ENCODE measurements around the gene C10orf62. TPM values are rescaled to one million over a fixed set of nuclear protein-coding genes. Genes with fewer than 3 reads are reported as not detected.

The C10orf62 gene
- total and polyA plus RNA-seq, 2 experiments from 2014 or later: not detected

DNA sequence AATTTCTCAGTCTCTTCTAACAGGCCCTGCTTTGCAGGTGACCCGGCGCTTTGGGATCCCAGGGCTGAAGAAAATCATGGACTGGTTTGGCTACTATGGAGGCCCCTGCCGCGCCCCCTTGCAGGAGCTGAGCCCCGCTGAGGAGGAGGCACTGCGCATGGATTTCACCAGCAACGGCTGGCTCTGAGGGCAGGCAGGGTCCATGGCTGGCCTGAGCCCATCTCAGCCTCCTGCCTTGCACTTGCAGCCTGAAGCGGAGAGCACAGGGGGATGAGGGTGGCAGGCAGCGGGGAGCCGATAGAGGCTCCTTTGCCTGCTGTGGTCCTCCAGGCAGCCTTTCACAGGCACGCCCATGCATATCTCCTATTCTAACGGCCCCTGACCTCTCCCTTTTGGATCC lies 22.0 kb downstream of the C10orf62 start:
- Mint-ChIP-seq H3K36me3 (ENCODE audit: low read depth) (no peaks in the 10 kb centered on the region), H3K27ac (no peak overlapping the region)
- peak; percentile 60 for ATAC-seq

GRCh38 chr10:97612386-97612785 lies 22.9 kb downstream of the C10orf62 start:
- Histone ChIP-seq H4K20me1 (replicated peaks; ENCODE audit: insufficient read depth) (0 out of 2 replicates have a peak, but pooled peaks cover 3% of the 10 kb centered on the region), H3K36me3 (ENCODE audit: insufficient read depth) (no peaks in the 10 kb centered on the region), H3K4me3 (no peak overlapping the region), H2AFZ (no peak overlapping the region), H3K79me2 (replicated peaks; ENCODE audit: insufficient read depth) (no peaks in the 10 kb centered on the region), H3F3A (replicated peaks; ENCODE audit: low read depth) (no peaks in the 10 kb centered on the region), H3K27me3 (ENCODE audit: insufficient read depth) (no peaks in the 10 kb centered on the region), H3K4me2 (no peak overlapping the region), H3K27ac (ENCODE audit: low read depth) (no peak overlapping the region), H3K4me1 (ENCODE audit: insufficient read depth) (no peaks in the 10 kb centered on the region), H3K9me2 (ENCODE audit: insufficient read depth) (no peaks in the 10 kb centered on the region)
- DNase-seq (ENCODE audit: low spot score) (peak; percentile 81), ATAC-seq (peak; percentile 86)
- H3K27ac Mint-ChIP-seq: no peak overlapping the region
- no peaks in the 10 kb centered on the region for H3K9me3 Mint-ChIP-seq
- peaks cover 4% of the 10 kb centered on the region for H3K27me3 Mint-ChIP-seq (ENCODE audit: insufficient read depth, low read depth, poor library complexity)
- H3K36me3 Mint-ChIP-seq (ENCODE audit: low read depth): no peaks in the 10 kb centered on the region
- no peak overlapping the region for H3K4me3 Mint-ChIP-seq
- no peak for TF ChIP-seq ZNF462 (CRISPR knock-in tag; IDR thresholded peaks at IDR 0.05)
- TF ChIP-seq, protein P1, sequence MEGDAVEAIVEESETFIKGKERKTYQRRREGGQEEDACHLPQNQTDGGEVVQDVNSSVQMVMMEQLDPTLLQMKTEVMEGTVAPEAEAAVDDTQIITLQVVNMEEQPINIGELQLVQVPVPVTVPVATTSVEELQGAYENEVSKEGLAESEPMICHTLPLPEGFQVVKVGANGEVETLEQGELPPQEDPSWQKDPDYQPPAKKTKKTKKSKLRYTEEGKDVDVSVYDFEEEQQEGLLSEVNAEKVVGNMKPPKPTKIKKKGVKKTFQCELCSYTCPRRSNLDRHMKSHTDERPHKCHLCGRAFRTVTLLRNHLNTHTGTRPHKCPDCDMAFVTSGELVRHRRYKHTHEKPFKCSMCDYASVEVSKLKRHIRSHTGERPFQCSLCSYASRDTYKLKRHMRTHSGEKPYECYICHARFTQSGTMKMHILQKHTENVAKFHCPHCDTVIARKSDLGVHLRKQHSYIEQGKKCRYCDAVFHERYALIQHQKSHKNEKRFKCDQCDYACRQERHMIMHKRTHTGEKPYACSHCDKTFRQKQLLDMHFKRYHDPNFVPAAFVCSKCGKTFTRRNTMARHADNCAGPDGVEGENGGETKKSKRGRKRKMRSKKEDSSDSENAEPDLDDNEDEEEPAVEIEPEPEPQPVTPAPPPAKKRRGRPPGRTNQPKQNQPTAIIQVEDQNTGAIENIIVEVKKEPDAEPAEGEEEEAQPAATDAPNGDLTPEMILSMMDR (conservative IDR thresholded peaks at IDR 0.05; ENCODE audit: low read depth in 2 of 2): peak; percentile 56 to 71
- peaks cover 10% of the 10 kb centered on the region for H3K4me1 Mint-ChIP-seq

More for the DNA sequence above, 22.0 kb downstream of the C10orf62 start:
- TF ChIP-seq ZNF331 (CRISPR knock-in tag; IDR thresholded peaks at IDR 0.05; ENCODE audit: low read depth) (no peak), ETS1 (IDR thresholded peaks at IDR 0.05) (no peak)
- no peaks in the 10 kb centered on the region for H3K36me3 ChIP-seq (ENCODE audit: insufficient read depth)
- Mint-ChIP-seq H3K27me3 (ENCODE audit: insufficient read depth, low read depth, poor library complexity) (peaks cover 4% of the 10 kb centered on the region), H3K4me1 (peaks cover 10% of the 10 kb centered on the region), H3K4me3 (no peak overlapping the region), H3K9me3 (no peaks in the 10 kb centered on the region)
- no peak overlapping the region for H3K4me2 ChIP-seq
- H3K9me2 ChIP-seq (ENCODE audit: insufficient read depth): no peaks in the 10 kb centered on the region
- H3F3A ChIP-seq (replicated peaks; ENCODE audit: low read depth): no peaks in the 10 kb centered on the region
- H3K4me1 ChIP-seq (ENCODE audit: insufficient read depth): no peaks in the 10 kb centered on the region
- DNase-seq (ENCODE audit: low spot score): no peak
- H4K20me1 ChIP-seq (replicated peaks; ENCODE audit: insufficient read depth): 0 out of 2 replicates have a peak, but pooled peaks cover 3% of the 10 kb centered on the region
- no peak overlapping the region for H3K27ac ChIP-seq (ENCODE audit: low read depth)
- no peaks in the 10 kb centered on the region for H3K79me2 ChIP-seq (replicated peaks; ENCODE audit: insufficient read depth)
- H2AFZ ChIP-seq: no peak overlapping the region
- no peak overlapping the region for H3K4me3 ChIP-seq
- H3K27me3 ChIP-seq (ENCODE audit: insufficient read depth): no peaks in the 10 kb centered on the region
